Measurements from ENCODE around the gene MOB3A. TPM values are rescaled to one million over a fixed set of nuclear protein-coding genes. Genes with fewer than 3 reads are reported as not detected.

The MOB3A gene
- total and polyA plus RNA-seq, 9 of the 15 experiments (the other 6 are each of a cell fraction or from before 2014, with no cell fraction given): 1.1 to 24.1 (median 6.0) TPM

GRCh38 chr19:2022289-2022688 is 73.8 kb downstream of the MOB3A start:
- ChIA-PET POLR2A (interaction anchor here (0.6 to 1.3 kb wide), 3 partner anchors 10 to 37 kb away, joined by 3 read pairs; no protein-coding TSS in a partner anchor), CTCF (ENCODE audit: low intra/inter-chr PET ratio) (no interaction called here)
- FAIRE-seq (no peak), DNase-seq (ENCODE audit: extremely low read depth in 1 of 4, low spot score in 3 of 4) (no peak), ATAC-seq (no peak)
- Histone ChIP-seq H3K27ac (ENCODE audit: extremely low read depth, low read depth, low read length) (no peak overlapping the region), H3K9me1 (ENCODE audit: control insufficient read depth, insufficient read depth, low read length) (no peaks in the 10 kb centered on the region), H2AFZ (ENCODE audit: low read depth, low read length) (no peak overlapping the region), H3K4me1 (replicated peaks in 1 of 2; ENCODE audit: control insufficient read depth in 2 of 2, insufficient read depth in 2 of 2, low read length in 2 of 2) (peaks cover 0 to 8% of the 10 kb centered on the region in 2 experiments; a peak in 2 of 5 replicates), H3K27me3 (ENCODE audit: control insufficient read depth in 2 of 2, insufficient read depth in 2 of 2, low read length in 2 of 2) (no peaks in the 10 kb centered on the region), H3K36me3 (ENCODE audit: control insufficient read depth, insufficient read depth, low read length) (no peaks in the 10 kb centered on the region), H3K9me3 (replicated peaks; ENCODE audit: control insufficient read depth, insufficient read depth, low read depth, low read length) (no peaks in the 10 kb centered on the region), H3K9ac (ENCODE audit: insufficient read depth in 1 of 2, low read depth in 2 of 2, low read length in 2 of 2) (no peak overlapping the region), H3K4me2 (ENCODE audit: insufficient read depth, low read length) (no peak overlapping the region), H3K79me2 (ENCODE audit: control insufficient read depth, insufficient read depth, low read length) (no peaks in the 10 kb centered on the region), H3K4me3 (no peak overlapping the region), H4K20me1 (replicated peaks; ENCODE audit: control insufficient read depth, insufficient read depth, low read length) (no peaks in the 10 kb centered on the region)
- TF ChIP-seq MTA2 (IDR thresholded peaks at IDR 0.05; ENCODE audit: low read depth) (no peak), SAP30 (IDR thresholded peaks at IDR 0.05; ENCODE audit: borderline replicate concordance, insufficient read depth, low read depth, low read length, poor library complexity, severe bottlenecking) (no peak), XRCC5 (IDR thresholded peaks at IDR 0.05; ENCODE audit: low read depth, low read length) (no peak)
- TF ChIP-seq, protein P1, sequence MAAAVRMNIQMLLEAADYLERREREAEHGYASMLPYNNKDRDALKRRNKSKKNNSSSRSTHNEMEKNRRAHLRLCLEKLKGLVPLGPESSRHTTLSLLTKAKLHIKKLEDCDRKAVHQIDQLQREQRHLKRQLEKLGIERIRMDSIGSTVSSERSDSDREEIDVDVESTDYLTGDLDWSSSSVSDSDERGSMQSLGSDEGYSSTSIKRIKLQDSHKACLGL (CRISPR knock-in tag; IDR thresholded peaks at IDR 0.05; ENCODE audit: borderline replicate concordance, poor library complexity, severe bottlenecking): no peak
- TF ChIP-seq, protein P2, sequence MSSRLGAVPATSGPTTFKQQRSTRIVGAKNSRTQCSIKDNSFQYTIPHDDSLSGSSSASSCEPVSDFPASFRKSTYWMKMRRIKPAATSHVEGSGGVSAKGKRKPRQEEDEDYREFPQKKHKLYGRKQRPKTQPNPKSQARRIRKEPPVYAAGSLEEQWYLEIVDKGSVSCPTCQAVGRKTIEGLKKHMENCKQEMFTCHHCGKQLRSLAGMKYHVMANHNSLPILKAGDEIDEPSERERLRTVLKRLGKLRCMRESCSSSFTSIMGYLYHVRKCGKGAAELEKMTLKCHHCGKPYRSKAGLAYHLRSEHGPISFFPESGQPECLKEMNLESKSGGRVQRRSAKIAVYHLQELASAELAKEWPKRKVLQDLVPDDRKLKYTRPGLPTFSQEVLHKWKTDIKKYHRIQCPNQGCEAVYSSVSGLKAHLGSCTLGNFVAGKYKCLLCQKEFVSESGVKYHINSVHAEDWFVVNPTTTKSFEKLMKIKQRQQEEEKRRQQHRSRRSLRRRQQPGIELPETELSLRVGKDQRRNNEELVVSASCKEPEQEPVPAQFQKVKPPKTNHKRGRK (tag; IDR thresholded peaks at IDR 0.05): peak; percentile 72; the same call in 1 of the 2 replicates
- TF ChIP-seq, protein P3, sequence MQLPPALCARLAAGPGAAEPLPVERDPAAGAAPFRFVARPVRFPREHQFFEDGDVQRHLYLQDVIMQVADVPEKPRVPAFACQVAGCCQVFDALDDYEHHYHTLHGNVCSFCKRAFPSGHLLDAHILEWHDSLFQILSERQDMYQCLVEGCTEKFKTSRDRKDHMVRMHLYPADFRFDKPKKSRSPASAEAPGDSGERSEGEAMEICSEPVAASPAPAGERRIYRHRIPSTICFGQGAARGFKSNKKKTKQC (CRISPR knock-in tag; IDR thresholded peaks at IDR 0.05): no peak
- in situ Hi-C loops (cut with MboI) (loop anchor here (5.0 kb wide), 1 partner anchor 45 kb away; no protein-coding TSS in a partner anchor), intact Hi-C loops (cut with micrococcal nuclease) (no loop called here)
- 69% methylated on average over 2 of the region's 2 CpGs for WGBS (ENCODE audit: insufficient coverage, low coverage, missing lambda C conversion rate)
- no TSS peak for BruUV-seq (replicated peaks)

Measured in K562 (cell line).